ENCODE measurements around the gene PCDHGC5.

DNA sequence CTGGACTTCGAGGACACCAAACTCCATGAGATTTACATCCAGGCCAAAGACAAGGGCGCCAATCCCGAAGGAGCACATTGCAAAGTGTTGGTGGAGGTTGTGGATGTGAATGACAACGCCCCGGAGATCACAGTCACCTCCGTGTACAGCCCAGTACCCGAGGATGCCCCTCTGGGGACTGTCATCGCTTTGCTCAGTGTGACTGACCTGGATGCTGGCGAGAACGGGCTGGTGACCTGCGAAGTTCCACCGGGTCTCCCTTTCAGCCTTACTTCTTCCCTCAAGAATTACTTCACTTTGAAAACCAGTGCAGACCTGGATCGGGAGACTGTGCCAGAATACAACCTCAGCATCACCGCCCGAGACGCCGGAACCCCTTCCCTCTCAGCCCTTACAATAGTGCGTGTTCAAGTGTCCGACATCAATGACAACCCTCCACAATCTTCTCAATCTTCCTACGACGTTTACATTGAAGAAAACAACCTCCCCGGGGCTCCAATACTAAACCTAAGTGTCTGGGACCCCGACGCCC is 11.8 kb upstream of the PCDHGC5 start:
- TF ChIP-seq POLR2AphosphoS5 (IDR thresholded peaks at IDR 0.05; ENCODE audit: borderline replicate concordance, low read depth, low read length) (no peak), EZH2 (IDR thresholded peaks at IDR 0.05) (no peak), FOXP2 (optimal IDR thresholded peaks at IDR 0.05; ENCODE audit: control extremely low read depth, extremely low read length, insufficient read depth) (no peak)
